Left renal pelvis (tissue), 4 donors: ENCODE results near the gene MED17. TPM values are rescaled to one million over a fixed set of nuclear protein-coding genes. Genes with fewer than 3 reads are reported as not detected.
"Not testable (repeated sequence)": the region's sequence is repeated elsewhere in the genome, so short reads cannot be mapped to it uniquely, and the experiment has no call there.

ENCODE experiments used
- DNase-seq, 4 donors: peaks; one replicate each; pipeline ENCODE4 v3.0.0-alpha.2; 2013; ENCODE audit warnings: low read depth in 4 of 4, low spot score in 3 of 4
- polyA plus RNA-seq, 4 donors: library from polyadenylated mRNA; unstranded; fragments of 120-200 nt; gene quantifications; one replicate each; pipeline ENCODE4 v1.2.1, GENCODE V29; 2013; ENCODE audit not compliant: insufficient read length in 4 of 4

MED17 gene
- polyA plus RNA-seq, result 10 to 100 TPM; 30.5 to 57.0 (median 40.3) TPM

- DNase-seq, result peak; percentile 87 to 92 (median 88)
Measured at GRCh38 chr11:93784145-93784934, at the start of gene MED17. MED17 (plus strand) TSS chr11:93784282; CDS start chr11:93784514, 232 bp downstream.

- no peak for DNase-seq
Measured at GRCh38 chr11:93734427-93735222, 49.5 kb upstream of the MED17 start.

- no peak for DNase-seq
Measured at GRCh38 chr11:93735627-93736026, 48.5 kb upstream of the MED17 start.

GRCh38 chr11:93736129-93736528 lies 48.0 kb upstream of the MED17 start:
- DNase-seq, result no peak

- no peak for DNase-seq
Measured at GRCh38 chr11:93737904-93738612, 46.0 kb upstream of the MED17 start.

GRCh38 chr11:93738647-93739081 lies 45.4 kb upstream of the MED17 start:
- no peak for DNase-seq

GRCh38 chr11:93740031-93740729 lies 43.9 kb upstream of the MED17 start:
- DNase-seq, result no peak

- no peak for DNase-seq
Measured at GRCh38 chr11:93740730-93741093, 43.4 kb upstream of the MED17 start.

GRCh38 chr11:93741094-93741881 lies 42.8 kb upstream of the MED17 start, which contains the start of the genes C11orf54 and TAF1D:
C11orf54 (plus strand) TSS chr11:93741672; CDS start chr11:93747394, 5,722 bp downstream.
TAF1D (minus strand) TSS chr11:93741495; CDS start chr11:93739304, 2,191 bp downstream.
- peak; percentile 94 to 98 (median 98) for DNase-seq

- peak in 1 of 4 donors; percentile 59 for DNase-seq
Measured at GRCh38 chr11:93741882-93742226, 42.2 kb upstream of the MED17 start.

GRCh38 chr11:93743291-93743690 lies 40.8 kb upstream of the MED17 start:
- DNase-seq, result no peak

- no peak for DNase-seq
Measured at GRCh38 chr11:93744669-93745004, 39.4 kb upstream of the MED17 start.

- not testable (repeated sequence) for DNase-seq
Measured at GRCh38 chr11:93745005-93745755, 38.9 kb upstream of the MED17 start.

- no peak for DNase-seq
Measured at GRCh38 chr11:93746101-93746500, 38.0 kb upstream of the MED17 start.

GRCh38 chr11:93747122-93747521 lies 37.0 kb upstream of the MED17 start:
- no peak for DNase-seq

GRCh38 chr11:93751001-93751400 lies 33.1 kb upstream of the MED17 start:
- no peak for DNase-seq

- no peak for DNase-seq
Measured at GRCh38 chr11:93753241-93753640, 30.8 kb upstream of the MED17 start.

- no peak for DNase-seq
Measured at GRCh38 chr11:93756748-93757147, 27.3 kb upstream of the MED17 start.

GRCh38 chr11:93757301-93757700 lies 26.8 kb upstream of the MED17 start:
- DNase-seq, result no peak
